Activated naive CD4-positive, alpha-beta T cell treated with anti-CD3 and anti-CD28 coated beads, Interleukin-2, amount 50 U/mL, for 72 hours (primary cell): ENCODE measurements around the gene GHR. TPM values are rescaled to one million over a fixed set of nuclear protein-coding genes. Genes with fewer than 3 reads are reported as not detected.
"Not testable (repeated sequence)": the region's sequence is repeated elsewhere in the genome, so short reads cannot be mapped to it uniquely, and the experiment has no call there.

Experiments used
- ATAC-seq, 2 donors: fragments of 150-1000 bp; cut with Tn5 transposase; 2 replicates each; pipeline ENCODE4 v1.10.0; 2021; ENCODE audit warnings: mild to moderate bottlenecking in 2 of 2, moderate library complexity in 2 of 2
- DNase-seq, 2 donors: peaks; one replicate each; pipeline ENCODE4 v3.0.0; 2021 to 2022; ENCODE audit warnings: low spot score in 2 of 2
- H3K27ac Mint-ChIP-seq, 2 donors: one replicate each; pipeline ENCODE4 v1.8.0; 2022; ENCODE audit warnings: mild to moderate bottlenecking in 2 of 2, mixed read lengths in 2 of 2
- H3K36me3 Mint-ChIP-seq, 2 donors: one replicate each; pipeline ENCODE4 v1.8.0; 2022; ENCODE audit warnings: mixed read lengths in 2 of 2
- H3K9me3 Mint-ChIP-seq, 2 donors: one replicate each; pipeline ENCODE4 v1.8.0; 2022; ENCODE audit warnings: mixed read lengths in 2 of 2
- total RNA-seq, 2 donors: library from RNA; stranded (reverse); gene quantifications; one replicate each; pipeline ENCODE4 v1.2.3, GENCODE V29; 2022

The GHR gene
- total RNA-seq, 2 donors from 2014 or later: not detected

DNA sequence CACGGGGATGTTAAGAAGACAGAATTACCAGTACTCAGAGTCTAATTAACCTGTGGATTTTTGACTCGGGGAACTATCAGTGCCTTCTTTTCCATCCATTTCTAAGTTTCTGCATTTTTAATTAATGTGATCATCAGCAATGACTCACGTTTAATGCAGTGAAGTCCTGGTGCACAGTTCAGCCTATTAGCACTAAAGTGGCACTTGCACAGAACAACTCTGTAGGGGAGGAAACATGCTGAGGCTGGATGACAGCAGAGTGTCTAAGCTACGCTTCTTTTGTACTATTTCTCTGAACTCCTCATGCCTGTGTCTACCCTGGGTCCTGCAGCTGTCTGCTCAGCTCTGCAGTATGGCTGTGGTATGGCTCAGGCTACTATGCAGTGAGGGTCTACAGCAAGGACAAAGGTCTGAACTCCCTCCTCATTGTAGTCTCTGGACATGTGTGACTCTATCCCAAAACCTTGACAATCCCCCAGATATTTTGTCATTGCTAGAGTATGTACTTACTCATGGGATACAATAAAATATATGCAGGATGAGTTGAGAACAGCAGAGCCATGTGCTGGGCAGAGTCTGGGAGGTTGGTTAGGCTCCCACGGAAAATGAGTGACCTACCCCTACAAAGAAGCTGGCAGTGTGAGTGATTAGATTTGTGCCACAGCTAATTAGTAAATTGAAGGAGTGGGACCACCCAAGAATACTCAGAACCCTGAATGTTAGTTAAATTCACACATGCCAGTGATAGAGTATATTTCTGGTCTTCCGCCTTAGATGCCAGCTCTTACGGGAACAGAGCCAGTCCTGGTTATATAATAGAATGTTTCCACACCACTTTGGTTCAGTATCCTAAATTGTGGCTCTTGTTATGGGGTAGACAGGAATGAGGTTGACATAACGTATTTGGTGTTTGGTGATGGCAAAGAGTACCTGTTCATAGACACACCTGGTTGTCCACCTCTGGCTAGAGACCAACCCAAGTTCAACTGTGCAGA lies 148.0 kb downstream of the GHR start:
- Mint-ChIP-seq H3K27ac (no peak overlapping the region), H3K9me3 (no peaks in the 10 kb centered on the region), H3K36me3 (no peaks in the 10 kb centered on the region)
- DNase-seq: no peak
- ATAC-seq: no peak

DNA sequence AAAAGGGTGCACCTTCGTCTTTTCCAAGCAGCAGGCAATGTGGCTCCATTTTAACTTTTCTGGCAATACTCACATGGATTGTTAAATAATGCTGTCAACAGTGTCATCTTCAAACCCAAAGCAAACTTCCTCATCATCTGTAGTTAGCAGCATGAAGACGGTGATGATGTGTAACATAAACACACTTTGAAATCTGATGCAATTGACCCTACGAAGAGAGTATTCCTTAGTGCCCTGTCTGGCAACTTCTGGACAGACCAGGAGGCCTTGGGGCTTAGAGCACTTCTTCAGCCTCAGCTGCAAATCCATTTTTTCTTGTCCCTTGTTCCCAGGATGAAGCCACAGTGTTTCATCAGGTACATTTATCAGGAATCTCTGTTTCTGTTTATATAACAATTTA lies 149.1 kb downstream of the GHR start:
- Mint-ChIP-seq H3K9me3 (no peaks in the 10 kb centered on the region), H3K36me3 (no peaks in the 10 kb centered on the region), H3K27ac (no peak overlapping the region)
- no peak for ATAC-seq
- DNase-seq: no peak

DNA sequence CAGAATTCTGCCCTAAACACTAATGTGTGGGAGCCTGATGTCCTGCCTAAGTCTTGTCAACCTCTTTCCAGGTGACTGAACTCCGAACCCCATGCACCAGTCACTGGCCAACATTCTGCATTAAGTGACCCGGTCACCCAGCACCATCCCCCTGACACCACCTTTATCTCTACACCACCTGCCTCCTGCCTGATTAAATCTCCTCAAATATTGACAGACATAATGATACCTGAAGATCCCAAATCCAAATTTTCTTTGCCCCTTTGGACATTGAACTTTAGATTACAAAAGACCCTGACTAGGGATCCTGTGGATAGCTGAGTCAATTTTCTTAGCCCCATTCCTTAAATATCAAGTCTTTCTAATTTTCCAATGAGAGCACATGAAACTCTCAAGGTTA lies 150.1 kb downstream of the GHR start:
- ATAC-seq: no peak
- no peak overlapping the region for H3K27ac Mint-ChIP-seq
- no peaks in the 10 kb centered on the region for H3K9me3 Mint-ChIP-seq
- H3K36me3 Mint-ChIP-seq: no peaks in the 10 kb centered on the region
- no peak for DNase-seq

DNA sequence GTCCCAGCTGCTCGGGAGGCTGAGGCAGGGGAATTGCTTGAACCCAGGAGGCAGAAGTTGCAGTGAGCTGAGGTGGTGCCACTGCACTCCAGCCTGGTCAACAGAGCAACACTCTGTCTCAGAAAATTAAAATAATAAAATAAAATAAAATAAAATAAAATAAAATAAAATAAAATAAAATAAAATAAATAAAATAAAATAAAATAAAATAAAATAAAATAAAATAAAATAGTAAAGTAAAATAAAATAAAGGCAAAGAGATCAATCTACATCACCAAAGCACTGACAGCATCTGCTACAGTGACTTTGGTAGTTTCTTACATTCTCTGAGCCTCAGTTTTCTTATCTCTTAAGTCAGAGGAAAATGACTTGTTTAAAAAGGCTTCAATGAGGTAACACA lies 152.7 kb downstream of the GHR start:
- ATAC-seq, DNase-seq, H3K36me3 Mint-ChIP-seq, H3K9me3 Mint-ChIP-seq, H3K27ac Mint-ChIP-seq: not testable (repeated sequence)

DNA sequence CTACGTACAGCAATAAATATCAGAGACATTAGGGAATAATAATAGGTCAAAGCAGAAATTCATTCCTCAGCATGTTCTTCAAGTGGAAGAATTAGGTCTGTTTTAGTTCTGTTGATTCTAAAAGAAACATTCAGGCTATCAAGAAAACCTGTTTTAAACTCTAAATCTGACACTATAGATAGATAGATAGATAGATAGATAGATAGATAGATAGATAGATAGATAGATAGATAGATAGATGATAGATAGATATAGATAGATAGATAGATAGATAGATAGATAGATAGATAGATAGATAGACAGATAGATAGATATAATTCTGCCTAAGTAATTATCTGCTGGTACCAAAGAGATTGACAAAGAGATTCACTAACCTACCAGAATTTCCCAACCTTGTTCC lies 155.7 kb downstream of the GHR start:
- not testable (repeated sequence) for DNase-seq, H3K36me3 Mint-ChIP-seq, H3K27ac Mint-ChIP-seq, ATAC-seq, H3K9me3 Mint-ChIP-seq

DNA sequence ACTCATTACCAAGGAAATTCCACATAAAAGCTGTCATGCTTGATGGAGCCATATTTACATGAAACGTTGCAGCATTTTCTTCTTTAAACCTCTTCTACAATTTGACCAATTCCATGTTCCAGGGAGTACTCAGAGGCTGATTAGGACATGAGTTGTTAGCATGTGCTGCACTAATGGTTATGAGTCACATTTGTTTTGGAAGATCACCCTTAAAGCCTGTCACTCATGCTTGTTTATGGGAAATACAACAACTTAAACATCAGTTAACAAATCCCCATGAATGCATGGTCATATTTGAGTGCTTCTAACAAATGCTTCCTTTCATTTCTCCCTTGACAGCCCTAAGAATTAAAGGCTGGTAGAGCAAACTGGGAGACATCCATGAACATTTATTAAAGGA lies 156.1 kb downstream of the GHR start:
- no peaks in the 10 kb centered on the region for H3K9me3 Mint-ChIP-seq
- no peak for ATAC-seq
- no peak for DNase-seq
- H3K36me3 Mint-ChIP-seq: no peaks in the 10 kb centered on the region
- no peak overlapping the region for H3K27ac Mint-ChIP-seq

DNA sequence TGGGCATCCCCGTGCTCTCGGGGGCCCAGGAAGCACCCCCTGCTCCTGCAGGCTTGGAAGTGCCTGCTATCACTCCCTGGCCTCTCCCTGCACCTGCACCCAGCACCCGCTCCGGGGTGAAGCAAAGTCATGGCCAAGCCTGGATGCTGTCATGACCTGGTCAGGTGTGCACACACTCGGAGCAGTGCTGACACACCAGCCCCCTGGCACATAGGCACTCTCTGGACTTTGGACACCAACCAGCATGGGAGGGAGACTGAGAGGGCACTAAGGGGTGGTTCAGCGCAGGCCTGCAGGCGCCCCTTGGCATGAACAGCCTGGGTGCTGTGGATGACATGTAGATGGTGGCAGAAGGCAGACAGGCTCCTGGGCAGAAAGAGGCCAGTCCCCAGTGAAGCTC lies 158.6 kb downstream of the GHR start:
- no peak for ATAC-seq
- no peaks in the 10 kb centered on the region for H3K9me3 Mint-ChIP-seq

DNA sequence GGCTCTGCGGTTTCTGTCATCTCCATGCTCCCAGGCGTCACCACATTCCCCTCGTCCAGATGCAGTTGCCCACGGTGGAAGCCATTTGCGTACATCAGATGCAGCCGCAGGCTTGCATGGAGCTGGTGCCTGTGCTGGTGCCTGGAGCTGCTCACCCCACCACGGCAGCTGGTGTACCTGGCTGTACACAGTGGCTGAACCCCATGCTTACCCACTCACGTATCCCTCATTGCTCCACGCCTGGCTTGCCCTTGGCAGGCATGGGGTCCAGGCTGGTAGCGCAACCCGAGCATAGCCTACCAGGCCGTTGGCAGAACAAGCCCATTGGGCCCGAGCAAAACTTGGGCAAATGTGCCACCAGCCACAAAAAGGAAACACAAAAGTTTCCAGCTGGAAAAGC lies 159.5 kb downstream of the GHR start:
- Mint-ChIP-seq H3K9me3 (no peaks in the 10 kb centered on the region), H3K36me3 (no peaks in the 10 kb centered on the region), H3K27ac (no peak overlapping the region)
- ATAC-seq: no peak
- no peak for DNase-seq

More for the DNA sequence above, 158.6 kb downstream of the GHR start:
- no peak overlapping the region for H3K27ac Mint-ChIP-seq
- peak in 1 of 2 donors; percentile 56 for DNase-seq
- H3K36me3 Mint-ChIP-seq: no peaks in the 10 kb centered on the region

DNA sequence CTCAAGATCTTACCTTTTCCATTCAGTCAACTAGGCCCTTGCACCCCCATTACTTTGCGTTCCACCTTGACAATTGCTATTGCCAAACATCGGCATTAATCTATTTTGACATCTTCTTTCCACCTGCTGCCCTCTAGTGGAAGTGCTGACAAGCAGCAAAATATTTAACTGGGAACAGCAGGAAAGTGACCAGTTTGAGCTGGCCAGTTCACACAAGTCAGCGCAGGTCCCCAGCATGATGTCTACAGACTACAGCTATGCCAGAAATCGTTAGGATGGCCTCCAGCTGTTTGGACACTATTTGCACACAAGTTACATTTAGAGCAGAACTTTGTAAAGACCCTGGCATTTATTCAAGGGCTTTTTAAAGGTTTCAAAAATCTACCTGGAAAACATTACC lies 160.1 kb downstream of the GHR start:
- DNase-seq: peak in 1 of 2 donors; percentile 26
- no peak overlapping the region for H3K27ac Mint-ChIP-seq
- no peaks in the 10 kb centered on the region for H3K36me3 Mint-ChIP-seq
- no peak for ATAC-seq
- H3K9me3 Mint-ChIP-seq: no peaks in the 10 kb centered on the region

DNA sequence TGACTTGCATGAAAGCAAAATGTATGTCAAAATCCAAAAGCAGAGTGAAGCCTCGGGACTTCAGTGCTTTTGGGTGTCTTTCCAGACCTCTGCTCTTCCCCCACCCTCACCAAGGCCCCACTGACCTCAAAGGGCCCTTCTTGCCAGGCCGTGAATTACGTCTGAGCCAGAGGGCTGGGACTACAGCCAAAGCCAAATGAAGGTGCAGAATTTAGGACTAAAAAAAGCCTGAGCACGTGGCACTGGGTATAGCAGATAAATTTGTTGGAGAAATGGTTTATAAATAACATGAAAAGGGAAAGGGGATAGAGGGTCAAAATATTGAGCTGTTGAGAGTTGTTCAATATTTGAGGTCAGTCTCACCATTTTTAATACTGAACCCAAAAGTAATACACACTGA lies 163.4 kb downstream of the GHR start:
- Mint-ChIP-seq H3K36me3 (no peaks in the 10 kb centered on the region), H3K27ac (peak overlapping the region in 1 of 2 donors; percentile 47), H3K9me3 (no peaks in the 10 kb centered on the region)
- DNase-seq (no peak), ATAC-seq (no peak)

DNA sequence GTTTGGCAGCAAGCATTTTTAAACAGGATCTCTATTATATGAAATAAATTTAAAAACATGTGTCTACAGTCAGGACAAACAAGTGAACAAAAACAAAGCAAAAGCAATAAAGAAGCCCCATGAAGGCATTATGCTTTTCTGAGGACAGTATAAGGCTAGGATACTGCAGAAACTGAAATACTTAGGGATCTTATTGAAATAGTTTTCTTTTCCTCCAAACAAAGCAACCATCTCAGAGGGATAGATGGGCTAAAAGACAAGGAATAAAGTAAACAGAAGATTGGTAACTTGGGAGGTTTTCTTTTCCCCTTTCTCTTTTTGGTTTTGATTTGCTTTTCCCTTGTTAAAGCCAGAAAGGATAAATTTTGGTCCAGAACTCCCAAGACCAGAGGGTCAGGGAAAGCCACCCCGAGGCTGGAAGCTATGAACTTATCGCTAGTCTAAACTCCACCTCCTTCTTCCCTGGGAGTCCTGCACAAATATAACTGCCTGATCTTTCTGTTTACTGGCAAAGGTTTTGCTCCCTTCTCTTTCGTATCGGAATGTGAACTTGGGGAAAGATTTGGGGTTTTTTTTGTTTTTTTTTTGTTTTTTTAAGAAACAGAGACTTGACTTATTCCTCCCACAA lies 164.0 kb downstream of the GHR start:
- no peak for ATAC-seq
- Mint-ChIP-seq H3K9me3 (no peaks in the 10 kb centered on the region), H3K27ac (no peak overlapping the region), H3K36me3 (no peaks in the 10 kb centered on the region)
- no peak for DNase-seq

DNA sequence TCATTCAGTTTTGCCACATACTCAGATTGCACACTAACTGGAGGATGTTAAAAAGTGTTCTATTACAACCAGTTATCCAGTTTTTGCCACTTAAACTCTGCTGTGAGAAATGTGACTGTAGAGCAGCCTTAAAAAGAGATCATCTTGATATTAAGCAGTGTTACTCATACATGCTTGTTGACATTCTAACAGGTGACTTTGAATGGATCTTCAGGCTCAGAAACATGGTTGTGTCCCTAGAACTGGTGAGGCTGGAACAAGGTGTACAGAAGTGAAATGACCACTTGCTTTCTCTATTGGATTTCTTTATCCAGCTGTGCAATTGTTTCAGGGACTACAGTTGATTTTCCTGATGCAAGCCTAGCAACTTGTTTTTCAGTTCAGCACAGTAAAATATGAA lies 167.3 kb downstream of the GHR start:
- ATAC-seq: no peak
- no peak for DNase-seq
- H3K36me3 Mint-ChIP-seq: no peaks in the 10 kb centered on the region
- no peaks in the 10 kb centered on the region for H3K9me3 Mint-ChIP-seq
- no peak overlapping the region for H3K27ac Mint-ChIP-seq

DNA sequence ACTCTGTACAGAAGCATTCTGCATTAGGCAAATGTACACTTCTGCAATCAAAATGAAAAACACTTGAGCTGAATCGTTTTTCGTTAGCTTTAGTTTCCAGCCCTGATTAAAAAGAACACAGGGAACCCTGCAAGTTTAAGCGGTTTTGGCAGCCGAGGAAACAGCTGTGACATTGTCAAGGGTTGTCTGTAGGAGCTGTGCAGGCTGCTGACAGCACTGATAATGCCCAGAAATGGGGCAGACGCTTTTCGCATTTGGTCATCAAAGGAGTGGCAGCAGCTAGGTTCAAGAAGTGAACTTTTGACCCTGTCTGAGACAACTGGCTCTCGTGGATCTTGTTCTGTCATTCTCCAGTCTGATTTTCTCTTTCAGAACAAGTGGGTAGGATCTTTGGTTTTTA lies 167.8 kb downstream of the GHR start:
- ATAC-seq (no peak), DNase-seq (no peak)
- H3K27ac Mint-ChIP-seq: no peak overlapping the region

DNA sequence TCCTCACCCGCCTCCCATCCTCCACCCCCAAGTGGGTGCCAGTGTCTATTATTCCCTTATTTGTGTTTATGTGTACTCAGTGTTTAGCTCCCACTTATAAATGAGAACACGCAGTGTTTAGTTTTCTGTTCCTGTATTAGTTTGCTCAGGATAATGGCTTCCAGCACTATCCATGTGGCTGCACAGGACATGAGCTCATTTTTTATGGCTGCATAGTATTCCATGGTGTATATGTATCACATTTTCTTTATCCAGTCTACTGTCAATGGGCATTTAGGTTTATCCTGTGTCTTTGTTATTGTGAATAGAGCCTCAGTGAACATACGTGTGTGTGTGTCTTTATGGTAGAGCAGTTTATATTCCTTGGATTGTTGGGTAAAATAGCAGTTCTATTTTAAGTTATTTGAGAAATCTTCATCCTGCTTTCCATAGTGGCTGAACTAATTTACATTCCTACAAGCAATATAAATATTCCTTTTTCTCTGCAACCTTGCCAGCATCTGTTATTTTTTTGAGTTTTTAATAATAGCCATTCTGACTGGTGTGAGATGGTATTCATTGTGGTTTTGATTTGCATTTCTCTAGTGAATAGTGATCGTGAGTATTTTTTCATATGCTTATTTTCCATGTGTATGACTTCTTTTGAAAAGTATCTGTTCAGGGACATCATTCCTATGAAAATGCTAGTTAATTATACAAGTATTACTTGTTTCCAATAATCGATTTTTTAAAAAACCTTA lies 169.3 kb downstream of the GHR start:
- DNase-seq (no peak), ATAC-seq (no peak)
- no peak overlapping the region for H3K27ac Mint-ChIP-seq
- no peaks in the 10 kb centered on the region for H3K9me3 Mint-ChIP-seq
- H3K36me3 Mint-ChIP-seq: no peaks in the 10 kb centered on the region

More for the DNA sequence above, 167.8 kb downstream of the GHR start:
- H3K36me3 Mint-ChIP-seq: no peaks in the 10 kb centered on the region
- no peaks in the 10 kb centered on the region for H3K9me3 Mint-ChIP-seq

DNA sequence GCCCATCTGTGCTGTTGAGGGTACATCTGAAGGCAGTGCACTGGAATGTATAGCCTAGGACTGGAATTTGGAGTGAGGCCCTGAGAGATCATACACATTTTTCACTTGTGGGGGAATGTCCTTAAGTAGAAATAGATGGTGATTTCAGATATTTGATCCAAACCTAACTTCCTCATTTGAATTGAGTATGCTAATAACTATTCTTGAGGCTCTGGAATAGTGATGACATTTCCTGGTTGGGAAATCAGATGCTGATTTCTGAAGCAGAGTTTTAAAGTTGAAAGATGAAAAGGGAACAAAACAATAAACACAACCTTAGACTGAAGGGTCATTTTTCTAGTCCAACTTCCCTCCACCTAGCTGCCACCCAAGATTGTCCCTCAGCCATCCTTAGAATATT lies 170.4 kb downstream of the GHR start:
- ATAC-seq: no peak
- no peaks in the 10 kb centered on the region for H3K9me3 Mint-ChIP-seq
- H3K27ac Mint-ChIP-seq: no peak overlapping the region
- H3K36me3 Mint-ChIP-seq: no peaks in the 10 kb centered on the region
- no peak for DNase-seq

DNA sequence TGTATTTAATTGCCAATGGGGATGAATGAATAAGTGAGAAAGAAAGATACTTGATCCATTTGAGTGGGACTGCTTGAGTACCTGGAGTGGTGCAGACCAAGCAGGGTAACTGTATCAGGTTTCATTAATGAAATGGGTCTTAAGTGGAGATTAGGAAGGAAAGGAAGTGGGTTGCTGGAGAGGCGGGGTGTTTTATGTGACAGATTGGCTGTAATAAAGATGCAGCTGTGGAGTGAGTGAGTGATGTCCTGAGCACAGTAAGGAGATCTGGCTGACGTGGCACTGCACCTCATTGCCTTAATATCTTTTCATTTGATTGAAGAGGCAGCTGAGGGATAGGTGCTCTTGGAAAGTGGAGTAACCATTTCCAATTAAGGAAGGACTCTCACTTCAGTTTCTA lies 172.4 kb downstream of the GHR start:
- Mint-ChIP-seq H3K27ac (no peak overlapping the region), H3K9me3 (no peaks in the 10 kb centered on the region), H3K36me3 (no peaks in the 10 kb centered on the region)

DNA sequence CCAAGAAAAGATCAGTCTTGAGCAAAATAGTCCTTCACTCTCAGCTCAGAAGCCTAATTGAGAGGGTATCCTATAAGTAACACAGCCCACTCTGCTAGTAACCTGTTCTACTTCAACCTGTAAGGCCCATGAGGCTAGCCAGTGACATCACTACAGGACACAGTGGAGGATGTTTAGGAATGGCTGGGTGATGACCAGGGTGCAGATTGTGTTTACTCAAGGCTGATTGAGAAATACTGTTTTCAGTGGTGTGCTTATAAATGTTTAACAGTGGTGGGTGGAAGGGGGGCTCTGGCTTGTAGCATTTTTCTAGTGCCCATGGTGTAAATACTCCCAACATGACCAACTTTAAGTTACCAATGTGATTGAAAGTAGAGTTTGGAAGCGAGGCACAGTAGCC lies 173.6 kb downstream of the GHR start:
- Mint-ChIP-seq H3K27ac (no peak overlapping the region), H3K9me3 (no peaks in the 10 kb centered on the region), H3K36me3 (no peaks in the 10 kb centered on the region)
- DNase-seq (no peak), ATAC-seq (no peak)

More for the DNA sequence above, 172.4 kb downstream of the GHR start:
- DNase-seq: no peak
- no peak for ATAC-seq
